CD4-positive, alpha-beta T cell treated with Interleukin-15 for 4 hours (primary cell): Measurements from ENCODE around the gene DHRS4.
A peak's percentile ranks its signal among the peaks of the same experiment; 100 is the strongest.
"Not testable (repeated sequence)": the region's sequence is repeated elsewhere in the genome, so short reads cannot be mapped to it uniquely, and the experiment has no call there.

Source experiments
- DNase-seq: peaks from one replicate; pipeline ENCODE4 v3.0.0-alpha.2; 2020; ENCODE audit warnings: low spot score

Gene DHRS4

DNA sequence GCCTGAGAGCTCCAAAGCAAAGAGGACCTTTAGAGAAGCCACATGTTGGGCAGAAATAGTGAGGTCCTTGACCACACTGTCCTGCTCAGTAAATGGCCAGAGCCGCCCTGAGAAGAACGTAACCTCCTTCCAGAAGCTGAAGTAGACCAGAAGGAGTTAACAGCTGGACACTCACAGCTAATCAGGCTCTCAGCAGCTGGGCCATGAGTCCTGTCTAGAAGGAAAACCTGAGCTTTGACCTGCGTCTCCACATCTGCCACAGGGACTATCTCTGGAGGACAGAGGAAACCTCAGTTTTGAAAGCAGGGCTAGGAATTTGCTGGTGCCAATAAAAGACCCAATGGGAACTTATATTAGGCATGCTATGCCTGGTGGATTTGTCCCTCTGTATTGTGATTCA is 12.3 kb upstream of the DHRS4 start:
- no peak for DNase-seq

DNA sequence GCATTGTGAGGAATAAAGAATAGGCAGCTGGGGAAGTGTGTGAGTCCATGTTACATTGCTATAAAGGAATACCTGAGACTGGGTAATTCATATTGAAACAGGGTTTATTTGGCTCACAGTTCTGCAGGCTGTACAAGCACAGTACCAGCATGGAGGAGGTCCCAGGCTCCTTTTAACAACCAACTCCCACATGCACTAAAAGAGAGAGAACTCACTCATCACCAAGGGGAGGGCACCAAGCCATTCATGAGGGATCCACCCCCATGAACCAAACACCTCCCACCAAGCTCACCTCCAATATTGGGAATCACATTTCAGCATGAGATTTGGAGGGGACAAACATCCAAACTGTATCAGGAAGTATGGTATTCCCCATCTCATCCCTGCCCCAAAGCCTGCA is 11.9 kb upstream of the DHRS4 start:
- DNase-seq, result no peak

- DNase-seq, result no peak
Measured at GRCh38 chr14:23942587-23942986, 11.0 kb upstream of the DHRS4 start.

GRCh38 chr14:23949069-23949468 is 4.5 kb upstream of the DHRS4 start:
- DNase-seq, result not testable (repeated sequence)

DNA sequence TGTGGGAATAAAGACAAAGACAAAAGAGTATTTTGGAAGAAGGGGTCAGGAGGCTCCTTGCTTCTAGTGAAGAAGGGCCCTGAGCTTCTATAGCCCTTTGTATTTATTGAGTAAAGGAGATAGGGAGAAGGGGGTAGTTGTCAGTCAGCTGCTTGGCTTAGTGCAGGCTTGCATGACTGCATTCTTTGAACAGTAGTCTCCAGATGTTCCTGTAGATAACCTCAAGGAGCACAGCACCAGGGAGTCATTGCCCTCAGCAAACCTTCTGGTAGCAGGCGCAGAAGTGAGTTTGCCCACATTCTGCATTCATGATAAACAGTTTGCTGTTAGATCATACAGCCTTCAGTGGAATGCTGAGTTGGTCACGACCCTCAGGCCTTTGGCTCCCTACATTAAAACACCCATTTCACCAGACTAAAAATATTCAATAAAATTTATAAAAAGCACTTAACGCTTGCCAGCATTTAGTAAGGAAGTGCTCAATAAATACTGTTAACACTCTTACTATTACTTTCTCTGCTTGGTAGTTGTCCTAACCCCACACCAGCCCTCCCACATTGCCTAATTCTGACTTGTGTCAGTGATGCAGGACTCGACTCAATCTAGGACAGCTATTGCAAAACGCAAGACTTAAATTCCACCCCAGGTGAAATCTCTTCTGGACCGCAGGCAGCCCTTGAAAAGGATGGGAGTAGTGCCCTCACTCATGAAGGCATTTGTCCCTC is 3.0 kb upstream of the DHRS4 start:
- DNase-seq, result no peak

DNA sequence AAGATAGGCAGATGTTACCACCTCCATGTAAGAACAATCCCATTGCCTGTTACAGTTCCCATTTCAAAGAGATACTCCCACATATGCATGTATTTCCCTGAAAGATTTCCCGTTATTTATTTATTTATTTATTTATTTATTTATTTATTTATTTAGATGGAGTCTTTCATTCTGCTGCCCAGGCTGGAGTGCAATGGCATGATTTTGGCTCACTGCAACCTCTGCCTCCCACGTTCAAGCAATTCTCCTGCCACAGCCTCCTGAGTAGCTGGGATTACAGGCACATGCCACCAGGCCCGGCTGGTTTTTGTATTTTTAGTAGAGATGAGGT is 2.5 kb upstream of the DHRS4 start:
- DNase-seq, result not testable (repeated sequence)

DNA sequence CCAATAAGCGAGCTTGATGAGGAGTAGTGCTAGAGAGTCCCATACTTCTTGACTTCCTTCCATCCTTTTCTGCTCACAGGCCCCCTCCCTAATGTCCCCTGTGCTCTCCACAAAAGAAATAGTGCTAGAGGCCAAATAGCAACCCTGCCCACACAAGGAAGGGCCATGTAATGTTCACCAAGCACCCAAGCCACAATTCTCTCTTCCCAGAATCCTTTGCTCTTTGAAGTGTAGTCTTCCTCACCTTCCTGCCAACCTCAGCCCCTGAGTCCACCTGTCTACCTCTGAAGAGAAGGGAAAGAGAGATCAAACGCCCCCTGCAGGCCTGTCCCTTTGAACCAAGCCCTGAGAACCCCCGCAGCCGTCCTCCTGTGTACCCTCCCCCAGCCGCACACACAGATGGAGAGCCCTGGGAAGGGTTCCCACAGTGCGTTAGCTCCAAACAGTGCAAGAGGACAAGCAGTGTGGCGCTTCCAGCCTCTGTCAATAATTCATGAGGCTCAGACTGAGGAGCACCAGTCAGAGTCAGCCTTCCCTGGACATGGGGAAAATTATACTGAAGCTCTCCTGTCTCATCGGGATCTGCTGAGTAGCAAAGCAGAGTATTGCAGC is 1.9 kb upstream of the DHRS4 start:
- no peak for DNase-seq

GRCh38 chr14:23953116-23953463 is 480 bp upstream of the DHRS4 start:
- not testable (repeated sequence) for DNase-seq

DNA sequence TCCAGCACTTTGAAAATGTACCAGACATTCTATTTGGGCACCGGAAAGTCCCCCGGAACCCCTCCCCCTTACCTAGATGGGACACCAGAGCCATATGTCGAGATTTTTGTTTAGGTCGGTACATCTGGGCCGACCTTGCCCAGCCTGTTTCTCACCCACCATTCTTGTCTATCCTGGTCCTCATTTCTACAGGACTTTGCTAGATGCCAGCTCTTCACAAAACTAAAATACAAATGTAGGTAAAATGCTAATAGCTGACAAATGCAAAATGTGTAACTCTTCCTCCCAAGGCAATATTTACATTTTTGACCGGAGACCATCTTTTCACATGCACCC is 677 bp downstream of the DHRS4 start:
- not testable (repeated sequence) for DNase-seq

GRCh38 chr14:23954965-23955364 is 1.4 kb downstream of the DHRS4 start:
- DNase-seq, result not testable (repeated sequence)

- not testable (repeated sequence) for DNase-seq
Measured at GRCh38 chr14:23955811-23956210, 2.2 kb downstream of the DHRS4 start.

DNA sequence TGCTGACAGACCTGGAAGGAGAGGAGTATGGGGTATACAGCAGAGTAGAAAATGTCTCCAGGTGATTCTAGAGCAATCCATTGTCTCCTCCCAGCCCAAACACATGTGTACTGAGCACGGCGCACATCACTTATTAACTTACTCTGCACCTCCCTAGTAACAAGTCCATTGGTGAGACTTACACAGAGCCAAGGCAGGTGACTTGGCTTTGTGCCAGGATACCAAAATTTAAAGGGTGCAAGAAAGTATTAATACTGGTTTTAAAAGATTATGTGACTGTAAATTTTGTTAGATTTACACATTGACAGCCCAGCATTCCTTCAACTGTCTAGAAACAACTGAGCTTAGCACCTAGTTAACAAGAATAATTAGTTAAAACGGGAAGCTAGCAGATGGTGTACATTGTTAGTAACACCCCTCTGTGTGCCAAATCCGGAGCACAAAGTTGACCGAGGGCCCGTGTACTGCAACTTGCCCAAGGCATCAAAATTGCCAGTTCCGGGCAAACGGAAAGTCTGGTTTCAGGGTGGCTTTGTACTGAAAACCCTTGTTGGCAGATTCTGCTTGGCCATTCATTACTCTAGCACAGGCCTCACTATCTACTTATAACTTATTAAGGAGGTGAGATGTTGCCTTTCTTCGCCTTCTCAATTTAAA is 4.5 kb downstream of the DHRS4 start:
- DNase-seq, result not testable (repeated sequence)

DNA sequence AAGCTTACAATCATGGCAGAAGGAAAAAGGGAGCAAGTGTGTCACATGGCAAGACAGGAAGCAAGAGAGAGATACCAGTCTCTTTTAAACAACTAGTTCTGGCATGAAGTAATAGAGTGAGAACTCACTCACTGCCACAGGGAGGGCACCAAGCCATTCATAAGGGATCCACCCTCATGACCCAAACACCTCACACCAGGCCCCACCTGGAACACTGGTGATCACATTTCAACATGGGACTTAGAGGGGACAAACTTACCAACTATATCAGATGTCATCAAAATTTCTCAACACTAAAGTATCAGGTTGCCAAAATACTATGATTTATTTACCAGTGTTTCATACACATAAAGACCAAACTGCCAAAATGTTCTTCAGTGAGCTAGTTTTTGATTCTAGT is 7.3 kb downstream of the DHRS4 start:
- not testable (repeated sequence) for DNase-seq

- DNase-seq, result not testable (repeated sequence)
Measured at GRCh38 chr14:23961704-23962103, 8.1 kb downstream of the DHRS4 start.

- not testable (repeated sequence) for DNase-seq
Measured at GRCh38 chr14:23969130-23969480, 15.5 kb downstream of the DHRS4 start.

GRCh38 chr14:23969481-23970282 is 16.1 kb downstream of the DHRS4 start:
- peak; percentile 37 for DNase-seq

- not testable (repeated sequence) for DNase-seq
Measured at GRCh38 chr14:23970283-23970659, 16.7 kb downstream of the DHRS4 start.

GRCh38 chr14:23973178-23973577 is 19.6 kb downstream of the DHRS4 start:
- not testable (repeated sequence) for DNase-seq

DNA sequence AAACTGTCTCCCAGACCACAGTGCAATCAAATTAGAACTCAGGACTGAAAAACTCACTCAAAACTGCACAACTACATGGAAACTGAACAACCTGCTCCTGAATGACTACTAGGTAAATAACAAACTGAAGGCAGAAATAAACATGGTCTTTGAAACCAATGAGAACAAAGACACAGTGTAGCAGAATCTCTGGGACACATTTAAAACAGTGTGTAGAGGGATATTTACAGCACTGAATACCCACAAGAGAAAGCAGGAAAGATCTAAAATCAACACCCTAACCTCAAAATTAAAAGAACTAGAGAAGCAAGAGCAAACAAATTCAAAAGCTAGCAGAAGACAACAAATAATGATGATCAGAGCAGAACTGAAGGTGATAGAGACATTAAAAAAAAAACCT is 20.5 kb downstream of the DHRS4 start:
- not testable (repeated sequence) for DNase-seq

DNA sequence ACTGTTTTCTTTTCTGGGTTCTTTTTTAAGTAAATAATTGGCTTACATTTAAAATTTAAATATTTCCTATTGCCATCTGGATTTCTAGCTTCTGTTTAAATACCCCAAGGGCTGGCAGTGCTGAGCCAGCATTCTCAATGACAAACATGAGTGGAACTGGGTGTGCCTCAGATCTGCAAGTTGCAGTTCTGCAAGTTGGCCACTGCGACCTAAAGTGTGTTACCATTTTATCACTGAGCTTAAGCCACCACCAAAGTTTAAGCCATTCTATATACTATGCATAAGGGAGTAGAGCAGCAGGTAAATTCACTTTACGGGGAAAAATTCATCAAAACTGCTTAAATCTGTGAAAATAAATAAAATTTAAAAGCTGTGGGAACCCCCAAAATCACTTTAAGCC is 23.6 kb downstream of the DHRS4 start:
- DNase-seq, result peak; percentile 6

DNA sequence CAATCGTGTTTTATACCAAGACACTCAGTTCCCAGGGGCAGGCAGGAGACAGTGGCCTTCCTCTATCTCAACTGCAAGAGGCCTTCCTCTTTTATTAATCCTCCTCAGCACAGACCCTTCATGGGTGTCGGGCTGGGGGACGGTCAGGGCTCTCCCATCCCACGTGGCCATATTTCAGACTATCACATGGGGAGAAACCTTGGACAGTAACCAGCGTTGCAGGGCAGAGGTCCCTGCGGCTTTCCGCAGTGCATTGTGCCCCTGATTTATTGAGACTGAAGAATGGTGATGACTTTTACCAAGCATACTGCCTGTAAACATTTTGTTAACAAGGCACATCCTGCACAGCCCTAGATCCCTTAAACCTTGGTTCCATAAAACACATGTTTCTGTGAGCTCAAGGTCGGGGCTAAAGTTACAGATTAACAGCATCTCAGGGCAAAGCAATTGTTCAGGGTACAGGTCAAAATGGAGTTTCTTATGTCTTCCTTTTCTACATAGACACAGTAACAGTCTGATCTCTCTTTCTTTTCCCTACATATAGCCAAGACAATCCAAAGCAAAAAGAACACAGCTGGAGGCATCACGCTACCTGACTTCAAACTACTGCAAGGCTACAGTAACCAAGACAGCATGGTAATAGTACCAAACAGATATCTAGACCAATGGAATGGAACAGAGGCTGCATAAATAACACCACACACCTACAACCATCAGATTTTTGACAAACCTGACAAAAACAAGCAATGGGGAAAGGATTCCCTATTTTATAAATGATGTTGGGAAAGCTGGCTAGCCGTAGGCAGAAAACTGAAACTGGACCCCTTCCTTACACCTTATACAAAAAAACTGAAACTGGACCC is 28.6 kb downstream of the DHRS4 start:
- DNase-seq, result not testable (repeated sequence)
